Hematopoietic multipotent progenitor cell treated with erythropoietin and hydrocortisone succinate and interleukin-3 and kit ligand, for 17 days (in vitro differentiated cells): Measurements from ENCODE around the gene AP1AR.

Experiments
- DNase-seq: peaks from one replicate; pipeline ENCODE4 v3.0.0-alpha.2; 2015; ENCODE audit warnings: low spot score

The AP1AR gene

DNA sequence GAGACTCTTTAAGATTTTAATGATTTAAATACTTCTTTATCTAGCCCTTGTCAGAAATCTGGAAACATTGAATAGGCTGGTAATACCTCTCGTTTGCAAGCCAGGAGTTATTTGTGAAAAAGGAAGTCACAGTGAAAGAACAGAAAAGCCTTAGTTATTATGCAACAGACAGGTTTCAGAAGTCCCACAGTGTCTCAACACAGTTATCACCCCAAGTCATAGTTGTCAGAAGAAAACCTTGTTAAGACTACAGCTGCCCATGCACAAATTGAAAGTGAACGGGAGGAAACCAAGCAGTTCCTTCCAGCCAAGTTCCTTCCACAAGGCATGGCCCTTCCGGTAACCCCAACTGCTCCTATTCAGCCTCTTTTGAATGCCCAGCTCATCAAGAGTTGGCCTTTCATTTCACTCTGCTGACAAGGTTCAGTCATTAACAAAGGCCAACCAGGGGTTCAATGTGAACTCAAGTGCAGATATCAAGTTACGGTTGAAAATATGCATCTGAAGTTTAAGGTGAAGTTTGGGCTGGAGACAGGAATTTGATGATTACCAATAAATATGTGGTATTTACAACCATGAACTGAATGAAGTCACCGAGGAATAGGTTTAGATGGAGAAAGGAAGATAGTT, 81.1 kb downstream of the AP1AR start:
- no peak for DNase-seq

DNA sequence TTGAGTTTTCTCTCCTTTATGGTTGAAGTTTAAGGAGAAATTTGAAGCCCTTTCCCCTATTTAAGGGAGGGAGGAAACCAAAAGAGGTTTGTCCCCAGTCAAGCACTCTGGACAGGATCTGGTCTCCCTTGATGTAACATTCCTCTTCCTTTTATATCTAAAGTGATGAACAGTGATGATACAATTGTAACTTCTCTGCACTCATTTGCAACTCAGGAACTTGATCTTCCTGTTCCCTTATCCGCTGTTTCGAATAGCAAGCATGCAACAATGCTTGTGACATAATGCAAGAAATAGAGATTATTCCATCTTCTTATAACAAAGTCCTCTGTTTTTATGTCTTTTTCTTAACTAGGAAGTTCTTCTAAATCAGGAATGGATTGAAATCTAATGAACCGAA, 83.9 kb downstream of the AP1AR start:
- no peak for DNase-seq

DNA sequence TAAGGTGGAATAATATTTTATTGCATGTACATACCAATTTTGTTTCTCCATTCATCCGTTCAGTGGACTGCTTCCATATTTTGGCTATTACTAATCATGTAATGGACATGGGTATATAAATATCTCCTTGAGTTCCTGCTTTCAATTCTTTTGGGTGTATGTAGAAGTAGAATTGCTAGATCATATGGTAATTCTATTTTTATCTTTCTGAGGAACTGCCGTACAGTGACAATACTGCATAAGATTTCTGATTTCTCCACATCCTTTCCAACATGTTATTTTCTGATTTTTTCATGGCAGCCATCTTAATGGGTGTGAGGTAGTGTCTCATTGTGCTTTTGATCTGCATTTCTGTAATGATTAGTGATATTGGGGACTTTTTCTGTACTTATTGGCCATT, 84.8 kb downstream of the AP1AR start:
- DNase-seq = no peak

DNA sequence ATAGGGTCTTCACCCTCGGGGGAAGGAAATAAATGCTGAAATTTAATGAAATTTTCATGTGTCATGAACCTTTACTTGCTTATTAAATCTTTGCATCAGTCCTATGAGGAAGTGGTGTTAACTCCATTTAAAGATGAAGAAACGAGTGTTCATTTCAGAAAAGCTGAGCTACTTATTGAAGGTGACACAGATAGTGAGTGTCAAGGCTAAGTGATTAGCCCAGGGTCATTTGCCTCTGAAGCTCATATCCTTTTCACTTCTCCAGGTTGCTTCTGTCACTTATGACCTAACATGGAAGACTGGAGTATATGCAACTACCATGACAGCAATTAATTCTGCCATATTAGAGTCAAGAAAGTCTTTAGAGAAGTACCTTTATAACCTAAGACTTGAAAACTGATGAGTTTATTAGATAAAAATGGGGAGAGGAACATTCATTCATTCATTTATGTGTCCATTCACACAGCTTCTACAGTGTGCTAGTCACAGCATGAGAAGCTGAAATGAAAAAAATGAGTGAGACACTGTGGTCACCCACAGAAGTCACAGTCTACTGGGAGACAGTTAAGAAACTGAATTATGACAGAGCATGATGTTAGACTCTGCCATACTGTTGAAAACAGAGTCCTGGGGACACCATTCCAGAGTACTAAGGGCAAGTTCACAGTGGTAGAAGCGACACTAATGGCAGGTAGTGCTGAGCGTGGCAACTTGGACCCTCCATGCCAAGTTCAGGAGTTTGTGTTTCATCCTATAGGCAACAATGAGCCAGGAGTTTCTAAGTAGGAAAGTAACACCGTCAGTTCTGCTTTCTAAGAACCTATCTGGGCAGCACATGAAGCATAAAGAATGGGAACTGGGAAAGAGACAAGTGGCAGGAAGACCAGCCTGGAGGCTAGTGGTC, 86.9 kb downstream of the AP1AR start:
- no peak for DNase-seq
